ENCODE data around the gene ENGASE. TPM values are rescaled to one million over a fixed set of nuclear protein-coding genes. Genes with fewer than 3 reads are reported as not detected.
A peak's percentile ranks its signal among the peaks of the same experiment; 100 is the strongest.

The ENGASE gene
- total RNA-seq, 1 donor from 2014 or later: 51.5 TPM

- peaks cover 24% of the 10 kb centered on the region for H3K4me1 Mint-ChIP-seq (ENCODE audit: low read depth, unreplicated experiment)
- peaks cover 11% of the 10 kb centered on the region for H3K27me3 Mint-ChIP-seq (ENCODE audit: unreplicated experiment)
- no peak for TF ChIP-seq CTCF (IDR thresholded peaks at IDR 0.05; ENCODE audit: partially characterized antibody, unreplicated experiment)
- no peaks in the 10 kb centered on the region for H3K36me3 Mint-ChIP-seq (ENCODE audit: unreplicated experiment)
- no peak for DNase-seq
- H3K27ac Mint-ChIP-seq (ENCODE audit: unreplicated experiment): peak overlapping the region; percentile 41
- H3K9me3 Mint-ChIP-seq (ENCODE audit: unreplicated experiment): peaks cover 13% of the 10 kb centered on the region
- peak overlapping the region; percentile 17 for H3K4me3 Mint-ChIP-seq (ENCODE audit: unreplicated experiment)
These were observed 31.3 kb upstream of the ENGASE start for GRCh38 chr17:79043191-79043930.

- TF ChIP-seq CTCF (IDR thresholded peaks at IDR 0.05; ENCODE audit: partially characterized antibody, unreplicated experiment): no peak
- Mint-ChIP-seq H3K27me3 (ENCODE audit: unreplicated experiment) (peaks cover 11% of the 10 kb centered on the region), H3K4me1 (ENCODE audit: low read depth, unreplicated experiment) (peaks cover 24% of the 10 kb centered on the region), H3K4me3 (ENCODE audit: unreplicated experiment) (no peak overlapping the region), H3K9me3 (ENCODE audit: unreplicated experiment) (peaks cover 13% of the 10 kb centered on the region), H3K36me3 (ENCODE audit: unreplicated experiment) (no peaks in the 10 kb centered on the region), H3K27ac (ENCODE audit: unreplicated experiment) (no peak overlapping the region)
- no peak for DNase-seq
These were observed 30.7 kb upstream of the ENGASE start for GRCh38 chr17:79043931-79044320.

GRCh38 chr17:79044462-79044861 is 30.2 kb upstream of the ENGASE start:
- H3K4me1 Mint-ChIP-seq (ENCODE audit: low read depth, unreplicated experiment): peaks cover 24% of the 10 kb centered on the region

GRCh38 chr17:79045001-79045729 is 29.5 kb upstream of the ENGASE start:
- peaks cover 24% of the 10 kb centered on the region for H3K4me1 Mint-ChIP-seq (ENCODE audit: low read depth, unreplicated experiment)
- H3K36me3 Mint-ChIP-seq (ENCODE audit: unreplicated experiment): no peaks in the 10 kb centered on the region
- H3K9me3 Mint-ChIP-seq (ENCODE audit: unreplicated experiment): peaks cover 15% of the 10 kb centered on the region
- no peak for DNase-seq
- no peak for TF ChIP-seq CTCF (IDR thresholded peaks at IDR 0.05; ENCODE audit: partially characterized antibody, unreplicated experiment)
- H3K27ac Mint-ChIP-seq (ENCODE audit: unreplicated experiment): no peak overlapping the region
- H3K4me3 Mint-ChIP-seq (ENCODE audit: unreplicated experiment): peak overlapping the region; percentile 14
- H3K27me3 Mint-ChIP-seq (ENCODE audit: unreplicated experiment): peaks cover 11% of the 10 kb centered on the region

More at GRCh38 chr17:79044462-79044861, 30.2 kb upstream of the ENGASE start:
- Mint-ChIP-seq H3K36me3 (ENCODE audit: unreplicated experiment) (no peaks in the 10 kb centered on the region), H3K27ac (ENCODE audit: unreplicated experiment) (no peak overlapping the region), H3K27me3 (ENCODE audit: unreplicated experiment) (peaks cover 11% of the 10 kb centered on the region), H3K4me3 (ENCODE audit: unreplicated experiment) (no peak overlapping the region), H3K9me3 (ENCODE audit: unreplicated experiment) (peaks cover 15% of the 10 kb centered on the region)
- DNase-seq: no peak
- TF ChIP-seq CTCF (IDR thresholded peaks at IDR 0.05; ENCODE audit: partially characterized antibody, unreplicated experiment): no peak

GRCh38 chr17:79045842-79046196 is 28.8 kb upstream of the ENGASE start:
- peak overlapping the region; percentile 87 for H3K27ac Mint-ChIP-seq (ENCODE audit: unreplicated experiment)
- peak; percentile 86 for TF ChIP-seq CTCF (IDR thresholded peaks at IDR 0.05; ENCODE audit: partially characterized antibody, unreplicated experiment)
- H3K27me3 Mint-ChIP-seq (ENCODE audit: unreplicated experiment): peaks cover 13% of the 10 kb centered on the region
- H3K9me3 Mint-ChIP-seq (ENCODE audit: unreplicated experiment): peaks cover 17% of the 10 kb centered on the region
- H3K4me1 Mint-ChIP-seq (ENCODE audit: low read depth, unreplicated experiment): peaks cover 24% of the 10 kb centered on the region
- no peaks in the 10 kb centered on the region for H3K36me3 Mint-ChIP-seq (ENCODE audit: unreplicated experiment)
- peak; percentile 88 for DNase-seq
- H3K4me3 Mint-ChIP-seq (ENCODE audit: unreplicated experiment): no peak overlapping the region
